HepG2 (cell line): ENCODE measurements around the gene ACAD8. TPM values are rescaled to one million over a fixed set of nuclear protein-coding genes. Genes with fewer than 3 reads are reported as not detected.

Source experiments
- BRCA1 ChIP-seq: sonication (generic); formaldehyde crosslinking; IDR thresholded peaks from 2 replicates; pipeline ENCODE4 v1.4.0; 2020; ENCODE audit warnings: missing genetic modification reagents
- ETV6 ChIP-seq: sonication (generic); formaldehyde crosslinking; conservative IDR thresholded peaks from 2 replicates; pipeline ENCODE4 v1.4.0; 2020; ENCODE audit warnings: missing genetic modification reagents
- FOXM1 ChIP-seq: sonication (generic); formaldehyde crosslinking; IDR thresholded peaks from 2 replicates; pipeline ENCODE4 v1.5.0; 2020; ENCODE audit warnings: missing genetic modification reagents
- GABPB1 ChIP-seq: IDR thresholded peaks from 2 replicates; pipeline ENCODE4 v1.6.1; 2016; ENCODE audit warnings: mild to moderate bottlenecking, missing genetic modification reagents, moderate library complexity, missing compliant biosample characterization
- HDAC1 ChIP-seq: sonication (generic); formaldehyde crosslinking; IDR thresholded peaks from 2 replicates; pipeline ENCODE4 v1.5.1; 2020; ENCODE audit warnings: mild to moderate bottlenecking, missing genetic modification reagents
- KDM3A ChIP-seq: IDR thresholded peaks from 2 replicates; pipeline ENCODE4 v1.6.1; 2018; ENCODE audit warnings: low read depth, missing compliant biosample characterization
- PCBP2 ChIP-seq: fragments of 200-400 bp; formaldehyde crosslinking; optimal IDR thresholded peaks from 2 replicates; pipeline ENCODE3; 2018; ENCODE audit warnings: low read length, low read depth; ENCODE audit not compliant: poor library complexity, severe bottlenecking
- PRMT3 ChIP-seq: sonication (generic); formaldehyde crosslinking; IDR thresholded peaks from 2 replicates; pipeline ENCODE4 v1.8.1; 2022; ENCODE audit warnings: low read depth, mild to moderate bottlenecking, moderate library complexity, missing genetic modification reagents, borderline replicate concordance
- TCF7 ChIP-seq: sonication (generic); IDR thresholded peaks from 2 replicates; pipeline ENCODE4 v1.6.1; 2016; ENCODE audit warnings: antibody characterized with exemption, low read depth
- USF2 ChIP-seq, 2 experiments: sonication (generic) in 1 of 2; formaldehyde crosslinking in 1 of 2; IDR thresholded peaks; 2 replicates each; pipeline versions ENCODE4 v1.5.1 to v1.6.1; 2011 to 2020; ENCODE audit warnings: borderline replicate concordance in 1 of 2, low read depth in 1 of 2, low read length in 1 of 2, mild to moderate bottlenecking in 1 of 2, missing genetic modification reagents in 1 of 2, moderate library complexity in 1 of 2
- ZNF550 ChIP-seq: sonication (generic); formaldehyde crosslinking; IDR thresholded peaks from 2 replicates; pipeline ENCODE4 v1.4.0; 2020; ENCODE audit warnings: mild to moderate bottlenecking, missing genetic modification reagents, borderline replicate concordance
- polyA plus RNA-seq, 8 experiments: library from polyadenylated mRNA; depleted of rRNA in 3 of 8; stranded (reverse) in 7 of 8; unstranded in 1 of 8; fragments of >200 nt; fragmentation: Illumina TruSeq in 4 of 8; extraction: Trizol in 4 of 8; gene quantifications; 2 replicates each; pipeline versions ENCODE4 v1.2.1 to v1.2.3, GENCODE V29; 2011 to 2016; ENCODE audit warnings: low read depth in 4 of 8, missing spikeins in 1 of 8, mixed read lengths in 1 of 8; ENCODE audit not compliant: insufficient read depth in 1 of 8
- total RNA-seq, 5 experiments: library from RNA; depleted of rRNA; stranded (reverse); fragments of >200 nt; fragmentation: Illumina TruSeq; extraction: Trizol; gene quantifications; 2 replicates each; pipeline ENCODE4 v1.2.3, GENCODE V29; 2016; ENCODE audit warnings: low read depth in 1 of 5
- TF ChIP-seq, protein P1 (sequence below), 2 experiments: sonication (generic) in 1 of 2; formaldehyde crosslinking in 1 of 2; IDR thresholded peaks; 2 replicates each; pipeline versions ENCODE4 v1.6.1 to v1.9.0; 2014 to 2022; ENCODE audit warnings: antibody characterized with exemption in 1 of 2, borderline replicate concordance in 1 of 2, inconsistent platforms in 1 of 2, low read depth in 1 of 2, missing genetic modification reagents in 1 of 2
- TF ChIP-seq, protein P2 (sequence below): sonication (generic); formaldehyde crosslinking; IDR thresholded peaks from 2 replicates; pipeline ENCODE4 v1.5.1; 2020; ENCODE audit warnings: mild to moderate bottlenecking, missing genetic modification reagents, moderate library complexity
- TF ChIP-seq, protein P3 (sequence below): sonication (generic); formaldehyde crosslinking; IDR thresholded peaks from 2 replicates; pipeline ENCODE4; 2020; ENCODE audit warnings: missing genetic modification reagents, mild to moderate bottlenecking, borderline replicate concordance

Gene ACAD8
- total and polyA plus RNA-seq, 2 of the 13 experiments (the other 11 are each of a cell fraction or from before 2014, with no cell fraction given) = 13.5 to 20.3 TPM

- TF ChIP-seq, protein P1, sequence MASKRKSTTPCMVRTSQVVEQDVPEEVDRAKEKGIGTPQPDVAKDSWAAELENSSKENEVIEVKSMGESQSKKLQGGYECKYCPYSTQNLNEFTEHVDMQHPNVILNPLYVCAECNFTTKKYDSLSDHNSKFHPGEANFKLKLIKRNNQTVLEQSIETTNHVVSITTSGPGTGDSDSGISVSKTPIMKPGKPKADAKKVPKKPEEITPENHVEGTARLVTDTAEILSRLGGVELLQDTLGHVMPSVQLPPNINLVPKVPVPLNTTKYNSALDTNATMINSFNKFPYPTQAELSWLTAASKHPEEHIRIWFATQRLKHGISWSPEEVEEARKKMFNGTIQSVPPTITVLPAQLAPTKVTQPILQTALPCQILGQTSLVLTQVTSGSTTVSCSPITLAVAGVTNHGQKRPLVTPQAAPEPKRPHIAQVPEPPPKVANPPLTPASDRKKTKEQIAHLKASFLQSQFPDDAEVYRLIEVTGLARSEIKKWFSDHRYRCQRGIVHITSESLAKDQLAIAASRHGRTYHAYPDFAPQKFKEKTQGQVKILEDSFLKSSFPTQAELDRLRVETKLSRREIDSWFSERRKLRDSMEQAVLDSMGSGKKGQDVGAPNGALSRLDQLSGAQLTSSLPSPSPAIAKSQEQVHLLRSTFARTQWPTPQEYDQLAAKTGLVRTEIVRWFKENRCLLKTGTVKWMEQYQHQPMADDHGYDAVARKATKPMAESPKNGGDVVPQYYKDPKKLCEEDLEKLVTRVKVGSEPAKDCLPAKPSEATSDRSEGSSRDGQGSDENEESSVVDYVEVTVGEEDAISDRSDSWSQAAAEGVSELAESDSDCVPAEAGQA (IDR thresholded peaks at IDR 0.05; ENCODE audit: low read depth) = peak; percentile 71
- TF ChIP-seq, protein P1 (CRISPR knock-in tag; IDR thresholded peaks at IDR 0.05; ENCODE audit: borderline replicate concordance) = no peak
- TF ChIP-seq TCF7 (no peak), ETV6 (CRISPR knock-in tag) (0 out of 2 replicates have a peak, but pooled peaks have one; percentile 55), BRCA1 (CRISPR knock-in tag) (no peak), ZNF550 (CRISPR knock-in tag) (no peak), HDAC1 (CRISPR knock-in tag) (peak; percentile 66), PRMT3 (CRISPR knock-in tag) (no peak), KDM3A (CRISPR knock-in tag) (peak; percentile 77; the same call in 1 of the 2 replicates), PCBP2 (no peak), GABPB1 (CRISPR knock-in tag) (peak; percentile 92), USF2 (IDR thresholded peaks at IDR 0.05; ENCODE audit: low read depth, low read length) (no peak), USF2 (CRISPR knock-in tag; IDR thresholded peaks at IDR 0.05; ENCODE audit: borderline replicate concordance) (no peak), FOXM1 (no peak)
- TF ChIP-seq, protein P2, sequence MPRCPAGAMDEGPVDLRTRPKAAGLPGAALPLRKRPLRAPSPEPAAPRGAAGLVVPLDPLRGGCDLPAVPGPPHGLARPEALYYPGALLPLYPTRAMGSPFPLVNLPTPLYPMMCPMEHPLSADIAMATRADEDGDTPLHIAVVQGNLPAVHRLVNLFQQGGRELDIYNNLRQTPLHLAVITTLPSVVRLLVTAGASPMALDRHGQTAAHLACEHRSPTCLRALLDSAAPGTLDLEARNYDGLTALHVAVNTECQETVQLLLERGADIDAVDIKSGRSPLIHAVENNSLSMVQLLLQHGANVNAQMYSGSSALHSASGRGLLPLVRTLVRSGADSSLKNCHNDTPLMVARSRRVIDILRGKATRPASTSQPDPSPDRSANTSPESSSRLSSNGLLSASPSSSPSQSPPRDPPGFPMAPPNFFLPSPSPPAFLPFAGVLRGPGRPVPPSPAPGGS = 0 out of 2 replicates have a peak, but pooled peaks have one; percentile 49
- TF ChIP-seq, protein P3, sequence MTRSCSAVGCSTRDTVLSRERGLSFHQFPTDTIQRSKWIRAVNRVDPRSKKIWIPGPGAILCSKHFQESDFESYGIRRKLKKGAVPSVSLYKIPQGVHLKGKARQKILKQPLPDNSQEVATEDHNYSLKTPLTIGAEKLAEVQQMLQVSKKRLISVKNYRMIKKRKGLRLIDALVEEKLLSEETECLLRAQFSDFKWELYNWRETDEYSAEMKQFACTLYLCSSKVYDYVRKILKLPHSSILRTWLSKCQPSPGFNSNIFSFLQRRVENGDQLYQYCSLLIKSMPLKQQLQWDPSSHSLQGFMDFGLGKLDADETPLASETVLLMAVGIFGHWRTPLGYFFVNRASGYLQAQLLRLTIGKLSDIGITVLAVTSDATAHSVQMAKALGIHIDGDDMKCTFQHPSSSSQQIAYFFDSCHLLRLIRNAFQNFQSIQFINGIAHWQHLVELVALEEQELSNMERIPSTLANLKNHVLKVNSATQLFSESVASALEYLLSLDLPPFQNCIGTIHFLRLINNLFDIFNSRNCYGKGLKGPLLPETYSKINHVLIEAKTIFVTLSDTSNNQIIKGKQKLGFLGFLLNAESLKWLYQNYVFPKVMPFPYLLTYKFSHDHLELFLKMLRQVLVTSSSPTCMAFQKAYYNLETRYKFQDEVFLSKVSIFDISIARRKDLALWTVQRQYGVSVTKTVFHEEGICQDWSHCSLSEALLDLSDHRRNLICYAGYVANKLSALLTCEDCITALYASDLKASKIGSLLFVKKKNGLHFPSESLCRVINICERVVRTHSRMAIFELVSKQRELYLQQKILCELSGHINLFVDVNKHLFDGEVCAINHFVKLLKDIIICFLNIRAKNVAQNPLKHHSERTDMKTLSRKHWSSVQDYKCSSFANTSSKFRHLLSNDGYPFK (CRISPR knock-in tag) = no peak
Observed at GRCh38 chr11:134253188-134253993, at the start of gene ACAD8, which contains the start of gene THYN1 (continued).
